ENCODE data around the gene RBM4B. TPM values are rescaled to one million over a fixed set of nuclear protein-coding genes. Genes with fewer than 3 reads are reported as not detected.

RBM4B gene
- total and polyA plus RNA-seq, 2 experiments from 2014 or later = 25.7 to 62.3 TPM

- H3K36me3 ChIP-seq = peaks cover 13% of the 10 kb centered on the region
- peak overlapping the region; percentile 88 for H3K27ac ChIP-seq
- TF ChIP-seq CTCF (IDR thresholded peaks at IDR 0.05; ENCODE audit: low read depth, low read length) = no peak
- DNase-seq (ENCODE audit: low read depth in 1 of 2, low spot score in 1 of 2) = no peak
- H3K27me3 ChIP-seq = no peaks in the 10 kb centered on the region
- peak overlapping the region; percentile 29 for H3K4me3 ChIP-seq
- H3K9me3 ChIP-seq (ENCODE audit: low read depth) = no peaks in the 10 kb centered on the region
- peaks cover 45% of the 10 kb centered on the region for H3K4me1 ChIP-seq (ENCODE audit: low read depth)
Observed at GRCh38 chr11:66637557-66638176, 40.0 kb downstream of the RBM4B start.

- no peak for TF ChIP-seq CTCF (IDR thresholded peaks at IDR 0.05; ENCODE audit: low read depth, low read length)
- no peak for DNase-seq (ENCODE audit: low read depth in 1 of 2, low spot score in 1 of 2)
- Histone ChIP-seq H3K4me3 (no peak overlapping the region), H3K9me3 (ENCODE audit: low read depth) (no peaks in the 10 kb centered on the region), H3K27me3 (no peaks in the 10 kb centered on the region), H3K4me1 (ENCODE audit: low read depth) (peaks cover 32% of the 10 kb centered on the region), H3K27ac (peak overlapping the region; percentile 68), H3K36me3 (peaks cover 12% of the 10 kb centered on the region)
Observed at GRCh38 chr11:66636411-66636810, 41.3 kb downstream of the RBM4B start.

DNA sequence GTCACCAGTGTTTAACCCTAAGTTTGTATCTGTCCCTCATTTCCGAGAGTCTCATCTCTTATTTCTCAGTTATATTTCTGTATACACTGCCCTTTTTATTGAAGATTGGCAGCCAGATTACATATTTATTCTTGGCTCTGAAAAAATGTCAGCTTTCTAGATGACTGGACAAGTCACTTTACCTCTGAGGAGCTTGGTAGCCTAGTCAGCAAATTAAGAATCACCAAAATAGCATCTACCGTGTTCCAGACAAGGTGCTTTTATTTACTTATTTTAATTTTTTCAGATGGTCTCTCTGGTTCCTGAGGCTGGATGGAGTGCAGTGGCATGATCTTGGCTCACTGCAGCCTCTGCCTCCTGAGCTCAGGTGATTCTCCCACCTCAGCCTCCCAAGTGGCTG is 44.7 kb downstream of the RBM4B start:
- no peak for TF ChIP-seq CTCF (IDR thresholded peaks at IDR 0.05; ENCODE audit: low read depth, low read length)
- Histone ChIP-seq H3K4me3 (no peak overlapping the region), H3K4me1 (ENCODE audit: low read depth) (peaks cover 8% of the 10 kb centered on the region), H3K27me3 (no peaks in the 10 kb centered on the region), H3K36me3 (peaks cover 20% of the 10 kb centered on the region), H3K27ac (no peak overlapping the region), H3K9me3 (ENCODE audit: low read depth) (no peaks in the 10 kb centered on the region)
- no peak for DNase-seq (ENCODE audit: low read depth in 1 of 2, low spot score in 1 of 2)

- no peaks in the 10 kb centered on the region for H3K4me1 ChIP-seq (ENCODE audit: low read depth)
- H3K9me3 ChIP-seq (ENCODE audit: low read depth) = no peaks in the 10 kb centered on the region
- H3K4me3 ChIP-seq = no peak overlapping the region
- no peak overlapping the region for H3K27ac ChIP-seq
- no peaks in the 10 kb centered on the region for H3K27me3 ChIP-seq
- H3K36me3 ChIP-seq = peaks cover 31% of the 10 kb centered on the region
- no peak for TF ChIP-seq CTCF (IDR thresholded peaks at IDR 0.05; ENCODE audit: low read depth, low read length)
- DNase-seq (ENCODE audit: low read depth in 1 of 2, low spot score in 1 of 2) = no peak
Observed at GRCh38 chr11:66631883-66632282, 45.8 kb downstream of the RBM4B start.

DNA sequence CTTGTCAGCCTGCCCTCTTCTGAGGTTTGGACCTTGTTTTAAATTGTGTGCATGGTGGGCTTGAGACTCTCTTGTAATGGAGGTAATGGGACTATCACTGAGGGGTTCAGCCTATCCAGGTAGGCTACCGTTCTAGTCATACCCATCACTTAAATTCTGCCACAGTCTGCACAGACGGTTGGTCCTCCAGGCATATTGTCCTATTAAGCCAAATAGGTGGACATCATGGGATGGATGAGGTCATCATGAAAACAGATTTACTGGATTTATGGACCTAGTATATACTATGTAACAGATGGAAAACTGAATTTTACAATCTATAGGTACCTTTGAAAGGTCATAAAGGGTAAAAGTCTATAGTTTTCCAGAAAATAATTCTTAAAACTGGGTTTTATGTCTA is 48.3 kb downstream of the RBM4B start:
- H3K4me3 ChIP-seq = no peak overlapping the region
- TF ChIP-seq CTCF (IDR thresholded peaks at IDR 0.05; ENCODE audit: low read depth, low read length) = no peak
- no peaks in the 10 kb centered on the region for H3K4me1 ChIP-seq (ENCODE audit: low read depth)
- peaks cover 52% of the 10 kb centered on the region for H3K36me3 ChIP-seq
- H3K27me3 ChIP-seq = no peaks in the 10 kb centered on the region
- no peaks in the 10 kb centered on the region for H3K9me3 ChIP-seq (ENCODE audit: low read depth)
- peak overlapping the region; percentile 34 for H3K27ac ChIP-seq
- DNase-seq (ENCODE audit: low read depth in 1 of 2, low spot score in 1 of 2) = no peak
